ENCODE data around the gene GXYLT2. TPM values are rescaled to one million over a fixed set of nuclear protein-coding genes. Genes with fewer than 3 reads are reported as not detected.

GXYLT2 gene
- total and polyA plus RNA-seq, 7 donors = 0.04 to 5.9 (median 0.84) TPM

- no peak for ATAC-seq
- peaks cover 5% of the 10 kb centered on the region for H3K4me1 ChIP-seq
- no peak overlapping the region for H3K4me3 ChIP-seq
- 81 to 97% (median 92%) methylated on average over 1 of the region's 1 CpG for WGBS, 3 donors
- H3K9me3 ChIP-seq = no peaks in the 10 kb centered on the region
- no peak overlapping the region for H3K27ac ChIP-seq
- intact Hi-C loops (cut with DNase I) = loop anchor here (2.0 to 10.0 kb wide), 2 partner anchors 144 kb away; no protein-coding TSS in a partner anchor
- TF ChIP-seq CTCF (IDR thresholded peaks at IDR 0.05) = no peak
- H3K27me3 ChIP-seq (ENCODE audit: insufficient read depth in 3 of 3, low read length in 2 of 3) = no peaks in the 10 kb centered on the region
- H3K36me3 ChIP-seq (ENCODE audit: insufficient read depth in 1 of 2, low read depth in 1 of 2) = no peaks in the 10 kb centered on the region
- DNase-seq = no peak
Measured at GRCh38 chr3:72941245-72941644, 53.4 kb downstream of the GXYLT2 start.

GRCh38 chr3:72942427-72942826 is 54.6 kb downstream of the GXYLT2 start:
- DNase-seq (no peak), ATAC-seq (no peak)
- Histone ChIP-seq H3K36me3 (ENCODE audit: insufficient read depth in 1 of 2, low read depth in 1 of 2) (no peaks in the 10 kb centered on the region), H3K27me3 (ENCODE audit: insufficient read depth in 3 of 3, low read length in 2 of 3) (no peaks in the 10 kb centered on the region), H3K9me3 (no peaks in the 10 kb centered on the region), H3K4me3 (no peak overlapping the region), H3K27ac (no peak overlapping the region), H3K4me1 (peaks cover 5% of the 10 kb centered on the region)
- 88 to 96% (median 95%) methylated on average over 5 of the region's 5 CpGs for WGBS, 3 donors
- intact Hi-C loops (cut with DNase I) = loop anchor here in 1 of 2 donors (10.0 kb wide), 1 partner anchor 142 kb away; no protein-coding TSS in a partner anchor
- no peak for TF ChIP-seq CTCF (IDR thresholded peaks at IDR 0.05)

- Histone ChIP-seq H3K4me3 (no peak overlapping the region), H3K27ac (no peak overlapping the region), H3K4me1 (no peaks in the 10 kb centered on the region), H3K36me3 (ENCODE audit: insufficient read depth in 1 of 2, low read depth in 1 of 2) (no peaks in the 10 kb centered on the region), H3K9me3 (no peaks in the 10 kb centered on the region), H3K27me3 (ENCODE audit: insufficient read depth in 3 of 3, low read length in 2 of 3) (no peaks in the 10 kb centered on the region)
- intact Hi-C loops (cut with DNase I) = loop anchor here in 1 of 2 donors (10.0 kb wide), 1 partner anchor 140 kb away; no protein-coding TSS in a partner anchor
- no peak for TF ChIP-seq CTCF (IDR thresholded peaks at IDR 0.05)
- 93% methylated on average over 7 of the region's 7 CpGs for WGBS, 3 donors
- DNase-seq (no peak), ATAC-seq (no peak)
Measured at GRCh38 chr3:72944696-72945095, 56.9 kb downstream of the GXYLT2 start.

- Histone ChIP-seq H3K36me3 (ENCODE audit: insufficient read depth in 1 of 2, low read depth in 1 of 2) (no peaks in the 10 kb centered on the region), H3K9me3 (no peaks in the 10 kb centered on the region), H3K27me3 (ENCODE audit: insufficient read depth in 3 of 3, low read length in 2 of 3) (no peaks in the 10 kb centered on the region), H3K4me1 (no peaks in the 10 kb centered on the region), H3K4me3 (no peak overlapping the region), H3K27ac (no peak overlapping the region)
- DNase-seq (no peak), ATAC-seq (no peak)
- WGBS, 3 donors = 83 to 85% (median 83%) methylated on average over 8 of the region's 8 CpGs
- no peak for TF ChIP-seq CTCF (IDR thresholded peaks at IDR 0.05)
- intact Hi-C loops (cut with DNase I) = loop anchor here in 1 of 2 donors (10.0 kb wide), 1 partner anchor 137 kb away; no protein-coding TSS in a partner anchor
Measured at GRCh38 chr3:72947715-72948490, 60.1 kb downstream of the GXYLT2 start.
